ENCODE results near the gene RNF115.

DNA sequence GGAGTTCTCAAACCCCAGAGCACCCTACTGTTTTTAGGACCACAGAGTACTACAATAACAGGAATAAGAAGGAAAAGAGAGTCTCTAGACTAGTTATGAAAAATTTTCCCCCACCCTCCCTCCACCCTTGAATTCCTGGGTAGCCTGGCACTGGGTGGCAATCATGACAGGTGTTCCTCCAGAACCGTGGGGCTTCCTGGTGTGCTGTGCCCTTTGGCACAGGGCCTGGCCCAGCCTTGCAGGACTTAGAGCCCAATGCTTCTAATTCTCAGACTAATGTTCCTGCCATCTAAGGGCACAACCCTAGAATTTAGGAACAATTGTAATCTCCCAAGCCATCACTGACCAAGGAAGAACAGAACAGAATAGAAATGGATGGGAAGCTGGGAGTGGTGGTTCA, 106.1 kb downstream of the RNF115 start:
- no peak for TF ChIP-seq POLR2AphosphoS5 (IDR thresholded peaks at IDR 0.05)
- TF ChIP-seq POLR2A (IDR thresholded peaks at IDR 0.05), result no peak
- TF ChIP-seq, protein P1, sequence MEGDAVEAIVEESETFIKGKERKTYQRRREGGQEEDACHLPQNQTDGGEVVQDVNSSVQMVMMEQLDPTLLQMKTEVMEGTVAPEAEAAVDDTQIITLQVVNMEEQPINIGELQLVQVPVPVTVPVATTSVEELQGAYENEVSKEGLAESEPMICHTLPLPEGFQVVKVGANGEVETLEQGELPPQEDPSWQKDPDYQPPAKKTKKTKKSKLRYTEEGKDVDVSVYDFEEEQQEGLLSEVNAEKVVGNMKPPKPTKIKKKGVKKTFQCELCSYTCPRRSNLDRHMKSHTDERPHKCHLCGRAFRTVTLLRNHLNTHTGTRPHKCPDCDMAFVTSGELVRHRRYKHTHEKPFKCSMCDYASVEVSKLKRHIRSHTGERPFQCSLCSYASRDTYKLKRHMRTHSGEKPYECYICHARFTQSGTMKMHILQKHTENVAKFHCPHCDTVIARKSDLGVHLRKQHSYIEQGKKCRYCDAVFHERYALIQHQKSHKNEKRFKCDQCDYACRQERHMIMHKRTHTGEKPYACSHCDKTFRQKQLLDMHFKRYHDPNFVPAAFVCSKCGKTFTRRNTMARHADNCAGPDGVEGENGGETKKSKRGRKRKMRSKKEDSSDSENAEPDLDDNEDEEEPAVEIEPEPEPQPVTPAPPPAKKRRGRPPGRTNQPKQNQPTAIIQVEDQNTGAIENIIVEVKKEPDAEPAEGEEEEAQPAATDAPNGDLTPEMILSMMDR (IDR thresholded peaks at IDR 0.05), result no peak
- TF ChIP-seq EP300 (IDR thresholded peaks at IDR 0.05), result no peak
